Measurements from ENCODE around the gene WDR1.

The WDR1 gene

GRCh38 chr4:10123227-10124101 lies 6.9 kb upstream of the WDR1 start:
- no peak overlapping the region for H3K4me3 ChIP-seq (replicated peaks; ENCODE audit: low read depth, low read length)
- no peaks in the 10 kb centered on the region for H3K27me3 ChIP-seq (replicated peaks; ENCODE audit: control insufficient read depth, insufficient read depth, low read length)
- TF ChIP-seq, protein P1, sequence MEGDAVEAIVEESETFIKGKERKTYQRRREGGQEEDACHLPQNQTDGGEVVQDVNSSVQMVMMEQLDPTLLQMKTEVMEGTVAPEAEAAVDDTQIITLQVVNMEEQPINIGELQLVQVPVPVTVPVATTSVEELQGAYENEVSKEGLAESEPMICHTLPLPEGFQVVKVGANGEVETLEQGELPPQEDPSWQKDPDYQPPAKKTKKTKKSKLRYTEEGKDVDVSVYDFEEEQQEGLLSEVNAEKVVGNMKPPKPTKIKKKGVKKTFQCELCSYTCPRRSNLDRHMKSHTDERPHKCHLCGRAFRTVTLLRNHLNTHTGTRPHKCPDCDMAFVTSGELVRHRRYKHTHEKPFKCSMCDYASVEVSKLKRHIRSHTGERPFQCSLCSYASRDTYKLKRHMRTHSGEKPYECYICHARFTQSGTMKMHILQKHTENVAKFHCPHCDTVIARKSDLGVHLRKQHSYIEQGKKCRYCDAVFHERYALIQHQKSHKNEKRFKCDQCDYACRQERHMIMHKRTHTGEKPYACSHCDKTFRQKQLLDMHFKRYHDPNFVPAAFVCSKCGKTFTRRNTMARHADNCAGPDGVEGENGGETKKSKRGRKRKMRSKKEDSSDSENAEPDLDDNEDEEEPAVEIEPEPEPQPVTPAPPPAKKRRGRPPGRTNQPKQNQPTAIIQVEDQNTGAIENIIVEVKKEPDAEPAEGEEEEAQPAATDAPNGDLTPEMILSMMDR (IDR thresholded peaks at IDR 0.05; ENCODE audit: insufficient read depth, low read length, poor library complexity, severe bottlenecking), result no peak
- H3K36me3 ChIP-seq (ENCODE audit: control insufficient read depth, insufficient read depth, low read length), result no peaks in the 10 kb centered on the region
- DNase-seq (ENCODE audit: extremely low read depth, insufficient read length), result no peak

DNA sequence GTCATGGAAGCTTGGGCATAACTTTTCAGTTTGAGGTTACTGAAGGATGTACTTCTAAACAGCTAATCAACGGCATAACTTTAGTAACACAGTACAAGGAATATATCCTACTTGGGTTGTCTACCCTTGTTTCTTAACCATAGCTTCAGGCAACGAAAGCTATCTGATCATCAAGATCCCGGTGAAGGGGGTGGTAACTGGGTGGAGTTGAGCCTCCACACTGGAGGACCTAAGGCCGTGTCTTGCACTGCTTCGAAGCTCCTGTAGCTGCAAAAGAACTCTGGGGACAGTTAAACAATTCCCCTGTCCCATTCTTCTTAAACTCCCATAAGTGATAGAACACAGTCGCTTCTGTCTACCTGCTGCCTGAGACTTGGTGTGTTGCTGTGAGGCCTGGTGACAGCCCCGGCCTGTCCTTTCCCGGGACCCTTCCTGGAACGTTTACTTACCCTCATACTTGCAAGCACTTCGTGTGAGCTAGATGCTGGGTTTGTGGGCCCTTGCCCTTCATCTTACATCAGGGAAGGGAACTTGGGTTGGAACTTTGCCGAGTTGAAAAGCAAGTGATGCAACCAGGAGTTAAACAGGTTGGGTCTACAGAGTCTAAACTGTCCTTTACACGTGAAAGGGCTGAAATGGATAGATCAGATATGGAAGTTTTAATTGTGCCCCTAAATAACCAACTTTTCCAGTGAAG lies 5.8 kb upstream of the WDR1 start:
- Histone ChIP-seq H3K4me3 (replicated peaks; ENCODE audit: low read depth, low read length) (no peak overlapping the region), H3K27me3 (replicated peaks; ENCODE audit: control insufficient read depth, insufficient read depth, low read length) (no peaks in the 10 kb centered on the region), H3K36me3 (ENCODE audit: control insufficient read depth, insufficient read depth, low read length) (no peaks in the 10 kb centered on the region)
- TF ChIP-seq, protein P1 (IDR thresholded peaks at IDR 0.05; ENCODE audit: insufficient read depth, low read length, poor library complexity, severe bottlenecking), result no peak
- no peak for DNase-seq (ENCODE audit: extremely low read depth, insufficient read length)

DNA sequence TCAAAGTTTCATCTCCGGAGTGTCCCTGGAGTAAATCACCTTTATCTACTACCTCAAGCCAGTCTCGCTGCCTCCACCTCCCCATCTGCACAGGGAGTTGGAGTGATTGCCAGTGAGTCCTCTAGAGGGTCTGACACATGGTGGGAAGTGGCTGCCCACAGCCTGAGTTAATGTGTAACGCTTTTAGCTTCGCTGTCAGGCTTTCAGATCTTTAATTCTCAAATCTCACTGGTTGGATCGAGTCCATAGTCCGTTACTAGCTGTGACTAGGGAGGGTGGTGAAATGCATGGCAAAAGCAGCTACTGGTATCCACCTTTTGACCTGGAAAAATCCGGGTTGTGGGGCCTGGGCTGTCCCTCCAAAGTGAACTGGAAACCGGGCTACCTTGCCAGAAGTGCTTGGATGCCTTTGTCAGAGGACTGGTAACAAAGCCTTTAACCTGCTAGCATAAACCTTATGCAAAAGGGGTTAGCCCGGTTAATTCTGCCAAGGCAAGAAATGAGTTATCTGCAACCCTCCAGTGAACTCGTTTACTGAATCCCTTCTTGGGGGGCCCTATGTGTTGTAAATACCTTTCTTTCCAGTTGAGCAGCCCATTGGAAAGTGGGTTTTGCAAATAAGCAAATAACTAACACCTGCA lies 5.1 kb upstream of the WDR1 start:
- TF ChIP-seq, protein P1 (IDR thresholded peaks at IDR 0.05; ENCODE audit: insufficient read depth, low read length, poor library complexity, severe bottlenecking), result no peak
- Histone ChIP-seq H3K27me3 (replicated peaks; ENCODE audit: control insufficient read depth, insufficient read depth, low read length) (no peaks in the 10 kb centered on the region), H3K4me3 (replicated peaks; ENCODE audit: low read depth, low read length) (no peak overlapping the region), H3K36me3 (ENCODE audit: control insufficient read depth, insufficient read depth, low read length) (no peaks in the 10 kb centered on the region)
- DNase-seq (ENCODE audit: extremely low read depth, insufficient read length), result no peak

GRCh38 chr4:10120943-10121567 lies 4.5 kb upstream of the WDR1 start:
- Histone ChIP-seq H3K4me3 (replicated peaks; ENCODE audit: low read depth, low read length) (no peak overlapping the region), H3K36me3 (ENCODE audit: control insufficient read depth, insufficient read depth, low read length) (no peaks in the 10 kb centered on the region), H3K27me3 (replicated peaks; ENCODE audit: control insufficient read depth, insufficient read depth, low read length) (no peaks in the 10 kb centered on the region)
- TF ChIP-seq, protein P1 (IDR thresholded peaks at IDR 0.05; ENCODE audit: insufficient read depth, low read length, poor library complexity, severe bottlenecking), result no peak
- no peak for DNase-seq (ENCODE audit: extremely low read depth, insufficient read length)

DNA sequence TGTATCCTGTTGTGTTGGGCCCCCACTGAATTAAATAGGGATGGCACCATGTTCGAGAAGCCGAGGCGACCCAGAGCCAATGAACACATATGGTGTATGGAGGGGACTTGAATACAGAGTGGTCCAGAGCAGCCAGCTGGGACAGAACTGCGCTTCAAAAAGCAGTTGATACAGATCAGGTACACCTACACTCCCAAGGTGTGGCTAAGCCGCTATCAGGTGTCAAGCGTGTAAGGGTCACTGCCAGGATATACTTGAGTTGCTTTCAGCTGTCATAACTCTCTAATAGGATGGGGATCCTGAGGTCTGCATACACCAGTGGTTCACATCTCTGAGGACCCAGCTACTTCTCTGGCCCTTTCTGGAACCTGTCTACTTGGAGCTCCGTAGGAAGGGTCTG lies 3.2 kb upstream of the WDR1 start:
- DNase-seq (ENCODE audit: extremely low read depth, insufficient read length), result no peak
- peaks cover 3% of the 10 kb centered on the region; the same call in 1 of the 2 replicates for H3K36me3 ChIP-seq (ENCODE audit: control insufficient read depth, insufficient read depth, low read length)
- no peaks in the 10 kb centered on the region for H3K27me3 ChIP-seq (replicated peaks; ENCODE audit: control insufficient read depth, insufficient read depth, low read length)
- TF ChIP-seq, protein P1 (IDR thresholded peaks at IDR 0.05; ENCODE audit: insufficient read depth, low read length, poor library complexity, severe bottlenecking), result no peak
- no peak overlapping the region for H3K4me3 ChIP-seq (replicated peaks; ENCODE audit: low read depth, low read length)

All from GM06990 (cell line).